Keratinocyte (primary cell): ENCODE measurements around the gene CPNE1. TPM values are rescaled to one million over a fixed set of nuclear protein-coding genes. Genes with fewer than 3 reads are reported as not detected.

Experiments used
- DNase-seq: peaks from one replicate; pipeline ENCODE4 v3.0.0-alpha.2; 2011; ENCODE audit warnings: low read depth, missing footprints, low spot score
- FAIRE-seq: peaks from 2 replicates; lab custom pipeline; 2011; peaks lifted over from hg19 to GRCh38; lab: Jason Lieb, UNC
- H2AFZ ChIP-seq: 2 replicates; pipeline ENCODE4 v1.6.0; 2012; ENCODE audit warnings: low read length, control low read depth, inconsistent platforms; ENCODE audit not compliant: control insufficient read depth
- H3K27ac ChIP-seq: 2 replicates; pipeline ENCODE4 v1.5.1; 2011; ENCODE audit warnings: low read length; ENCODE audit not compliant: control insufficient read depth, insufficient read depth
- H3K27me3 ChIP-seq: 3 replicates; pipeline ENCODE4 v1.6.0; 2011; ENCODE audit warnings: low read length; ENCODE audit not compliant: control insufficient read depth, insufficient read depth; ENCODE audit errors: extremely low read depth
- H3K36me3 ChIP-seq, 2 experiments: 2 replicates in 1 of 2; 3 replicates in 1 of 2; pipeline ENCODE4 v1.5.1; 2011; ENCODE audit warnings: low read length in 2 of 2, mild to moderate bottlenecking in 1 of 2; ENCODE audit not compliant: control insufficient read depth in 2 of 2, insufficient read depth in 2 of 2; ENCODE audit errors: extremely low read depth in 1 of 2
- H3K4me1 ChIP-seq: 3 replicates; pipeline ENCODE4 v1.5.1; 2011; ENCODE audit warnings: low read length; ENCODE audit not compliant: control insufficient read depth, insufficient read depth; ENCODE audit errors: extremely low read depth
- H3K4me2 ChIP-seq: 3 replicates; pipeline ENCODE4 v1.6.0; 2011; ENCODE audit warnings: low read depth, low read length; ENCODE audit not compliant: control insufficient read depth, insufficient read depth; ENCODE audit errors: extremely low read depth
- H3K4me3 ChIP-seq, 3 experiments: fragments of 200-600 bp in 1 of 3; sonication (generic) in 1 of 3; 2 replicates in 2 of 3; 3 replicates in 1 of 3; pipeline ENCODE4 v1.5.1; 2011 to 2016; ENCODE audit warnings: low read length in 3 of 3, mild to moderate bottlenecking in 3 of 3, control low read depth in 2 of 3, inconsistent platforms in 1 of 3, low read depth in 1 of 3, mixed read lengths in 1 of 3, mixed run types in 1 of 3, moderate library complexity in 1 of 3; ENCODE audit not compliant: control insufficient read depth in 2 of 3, insufficient read depth in 2 of 3; ENCODE audit errors: extremely low read depth in 1 of 3
- H3K79me2 ChIP-seq: 2 replicates; pipeline ENCODE4 v1.6.0; 2012; ENCODE audit warnings: low read length; ENCODE audit not compliant: control insufficient read depth, insufficient read depth
- H3K9ac ChIP-seq: 3 replicates; pipeline ENCODE4 v1.6.0; 2011; ENCODE audit warnings: low read length; ENCODE audit not compliant: control insufficient read depth, insufficient read depth; ENCODE audit errors: extremely low read depth
- H3K9me1 ChIP-seq: 3 replicates; pipeline ENCODE4 v1.6.0; 2011; ENCODE audit warnings: low read length; ENCODE audit not compliant: control insufficient read depth, insufficient read depth; ENCODE audit errors: extremely low read depth
- H3K9me3 ChIP-seq: 2 replicates; pipeline ENCODE4 v1.5.1; 2012; ENCODE audit warnings: low read depth, low read length; ENCODE audit not compliant: control insufficient read depth
- H4K20me1 ChIP-seq: 3 replicates; pipeline ENCODE4 v1.6.0; 2011; ENCODE audit warnings: low read length; ENCODE audit not compliant: control insufficient read depth, insufficient read depth; ENCODE audit errors: extremely low read depth
- EZH2 ChIP-seq: IDR thresholded peaks from one replicate; pipeline ENCODE4 v1.6.1; 2012; ENCODE audit warnings: inconsistent platforms, mild to moderate bottlenecking, low read length, moderate library complexity
- dilution Hi-C: fragments of 300-500 bp; cut with MboI; formaldehyde crosslinking; loops from one replicate; pipeline ENCODE4 v1.7.0; 2020; ENCODE audit warnings: low sequenced_read_pairs; ENCODE audit not compliant: extremely low pct_ligation_motif_present
- polyA plus RNA-seq, 5 experiments: library from polyadenylated mRNA; depleted of rRNA in 3 of 5; stranded (reverse) in 3 of 5; stranded (forward) in 1 of 5; unstranded in 1 of 5; fragments of >200 nt; gene quantifications; 1 replicate in 1 of 5; 2 replicates in 3 of 5; 3 replicates in 1 of 5; pipeline versions ENCODE4 v1.2.1 to v1.2.3, GENCODE V29; 2011 to 2012; ENCODE audit warnings: missing spikeins in 2 of 5, low read depth in 1 of 5, low replicate concordance in 1 of 5
- TF ChIP-seq, protein P1 (sequence below), 3 experiments: IDR thresholded peaks in 1 of 3; conservative IDR thresholded peaks in 1 of 3; optimal IDR thresholded peaks in 1 of 3; 2 replicates in 2 of 3; 3 replicates in 1 of 3; pipeline versions ENCODE3 to v1.5.1; 2011; ENCODE audit warnings: low read length in 3 of 3, mild to moderate bottlenecking in 3 of 3, moderate library complexity in 2 of 3, control low read depth in 1 of 3, inconsistent platforms in 1 of 3; ENCODE audit not compliant: insufficient read depth in 2 of 3; ENCODE audit errors: extremely low read depth in 1 of 3

CPNE1 gene
- polyA plus RNA-seq, 1 donor (not counting 4 experiments of a cell fraction or from before 2014, with no cell fraction given), result 111 TPM

DNA sequence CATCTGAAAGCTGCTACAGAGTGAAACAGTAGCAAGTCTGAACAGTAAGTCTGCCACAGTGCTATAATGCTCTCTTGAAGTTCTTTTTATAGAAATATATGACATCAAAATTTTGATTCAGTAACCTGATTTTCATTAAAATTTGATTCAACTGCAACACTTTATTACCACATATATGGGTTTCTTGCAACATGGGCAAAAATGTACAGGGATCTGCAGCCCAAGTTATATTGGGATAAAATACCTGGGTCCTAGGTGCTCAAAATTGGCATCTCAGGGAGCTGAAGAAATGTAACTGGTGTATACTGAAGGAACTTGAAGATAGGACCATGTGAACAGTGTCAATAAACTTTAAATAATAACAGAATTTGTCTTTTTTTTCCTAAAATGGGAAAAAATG is 45.3 kb upstream of the CPNE1 start:
- Histone ChIP-seq H3K4me3 (no peak overlapping the region), H3K4me1 (no peaks in the 10 kb centered on the region), H3K9ac (no peak overlapping the region), H3K9me1 (no peaks in the 10 kb centered on the region), H4K20me1 (peaks cover 5% of the 10 kb centered on the region), H3K9me3 (no peaks in the 10 kb centered on the region), H3K27ac (no peak overlapping the region), H3K79me2 (peaks cover 53% of the 10 kb centered on the region), H2AFZ (no peak overlapping the region), H3K36me3 (peaks cover 28 to 48% of the 10 kb centered on the region in 2 experiments), H3K4me2 (no peak overlapping the region), H3K27me3 (no peaks in the 10 kb centered on the region)
- FAIRE-seq (no peak), DNase-seq (no peak)
- dilution Hi-C loops, result no loop called here
- TF ChIP-seq EZH2, result no peak
- TF ChIP-seq, protein P1, sequence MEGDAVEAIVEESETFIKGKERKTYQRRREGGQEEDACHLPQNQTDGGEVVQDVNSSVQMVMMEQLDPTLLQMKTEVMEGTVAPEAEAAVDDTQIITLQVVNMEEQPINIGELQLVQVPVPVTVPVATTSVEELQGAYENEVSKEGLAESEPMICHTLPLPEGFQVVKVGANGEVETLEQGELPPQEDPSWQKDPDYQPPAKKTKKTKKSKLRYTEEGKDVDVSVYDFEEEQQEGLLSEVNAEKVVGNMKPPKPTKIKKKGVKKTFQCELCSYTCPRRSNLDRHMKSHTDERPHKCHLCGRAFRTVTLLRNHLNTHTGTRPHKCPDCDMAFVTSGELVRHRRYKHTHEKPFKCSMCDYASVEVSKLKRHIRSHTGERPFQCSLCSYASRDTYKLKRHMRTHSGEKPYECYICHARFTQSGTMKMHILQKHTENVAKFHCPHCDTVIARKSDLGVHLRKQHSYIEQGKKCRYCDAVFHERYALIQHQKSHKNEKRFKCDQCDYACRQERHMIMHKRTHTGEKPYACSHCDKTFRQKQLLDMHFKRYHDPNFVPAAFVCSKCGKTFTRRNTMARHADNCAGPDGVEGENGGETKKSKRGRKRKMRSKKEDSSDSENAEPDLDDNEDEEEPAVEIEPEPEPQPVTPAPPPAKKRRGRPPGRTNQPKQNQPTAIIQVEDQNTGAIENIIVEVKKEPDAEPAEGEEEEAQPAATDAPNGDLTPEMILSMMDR (optimal IDR thresholded peaks at IDR 0.05 in 1 of 3, IDR thresholded peaks at IDR 0.05 in 1 of 3, conservative IDR thresholded peaks at IDR 0.05 in 1 of 3; ENCODE audit: extremely low read depth in 1 of 3, insufficient read depth in 2 of 3, low read length in 3 of 3), result no peak

DNA sequence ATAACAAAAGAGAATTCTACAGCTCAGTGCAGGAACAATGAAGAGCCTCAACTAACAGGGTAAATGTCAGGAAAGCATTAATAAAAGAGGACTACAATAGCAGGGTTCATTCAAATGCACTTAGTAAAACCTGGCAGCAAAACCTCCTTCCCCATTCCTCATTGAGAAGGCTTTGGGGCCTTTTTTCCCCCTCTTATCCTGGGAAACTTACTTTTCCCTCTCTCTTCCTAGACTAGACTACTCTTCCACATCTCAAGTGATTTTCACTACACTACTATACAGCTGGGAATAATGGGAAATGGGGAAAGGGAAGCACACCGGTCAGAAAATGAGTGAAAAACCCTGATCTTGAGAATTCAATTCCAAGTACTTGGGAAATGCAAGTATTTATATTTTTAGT is 44.6 kb upstream of the CPNE1 start:
- Histone ChIP-seq H3K27ac (no peak overlapping the region), H3K27me3 (no peaks in the 10 kb centered on the region), H3K9ac (no peak overlapping the region), H3K36me3 (peaks cover 32 to 48% of the 10 kb centered on the region in 2 experiments), H3K4me2 (no peak overlapping the region), H3K4me3 (no peak overlapping the region), H3K9me1 (no peaks in the 10 kb centered on the region), H2AFZ (no peak overlapping the region), H3K9me3 (no peaks in the 10 kb centered on the region), H3K4me1 (no peaks in the 10 kb centered on the region), H4K20me1 (peaks cover 10% of the 10 kb centered on the region), H3K79me2 (peaks cover 47% of the 10 kb centered on the region)
- no peak for TF ChIP-seq EZH2
- TF ChIP-seq, protein P1 (optimal IDR thresholded peaks at IDR 0.05 in 1 of 3, IDR thresholded peaks at IDR 0.05 in 1 of 3, conservative IDR thresholded peaks at IDR 0.05 in 1 of 3; ENCODE audit: extremely low read depth in 1 of 3, insufficient read depth in 2 of 3, low read length in 3 of 3), result no peak
- dilution Hi-C loops, result no loop called here
- no peak for DNase-seq
- FAIRE-seq, result no peak
